Activated CD8-positive, alpha-beta T cell treated with anti-CD3 and anti-CD28 coated beads for 36 hours (primary cell): ENCODE measurements around the gene WNK4. TPM values are rescaled to one million over a fixed set of nuclear protein-coding genes. Genes with fewer than 3 reads are reported as not detected.
A peak's percentile ranks its signal among the peaks of the same experiment; 100 is the strongest.

Source experiments
- ATAC-seq: fragments of 200-7000 bp; cut with Tn5 transposase; one replicate; pipeline ENCODE4 v1.10.0; 2021; ENCODE audit warnings: mild to moderate bottlenecking, moderate library complexity
- CTCF ChIA-PET: fragments of 350-600 bp; sonication (Branson Sonifier 250); formaldehyde crosslinking; loops from one replicate; lab custom pipeline; 2021; ENCODE audit warnings: antibody characterized with exemption; lab: Charles Lee
- POLR2A ChIA-PET: fragments of 350-600 bp; sonication (Branson Sonifier 250); formaldehyde crosslinking; loops from one replicate; lab custom pipeline; 2021; ENCODE audit warnings: antibody characterized with exemption; lab: Charles Lee
- DNase-seq: peaks from one replicate; pipeline ENCODE4 v3.0.0-alpha.2; 2020
- H3K27ac Mint-ChIP-seq: one replicate; pipeline ENCODE4 v1.8.0; 2021; ENCODE audit warnings: mild to moderate bottlenecking, mixed read lengths
- H3K27me3 Mint-ChIP-seq: one replicate; pipeline ENCODE4 v1.8.0; 2021; ENCODE audit warnings: mixed read lengths
- H3K36me3 Mint-ChIP-seq: one replicate; pipeline ENCODE4 v1.8.0; 2021; ENCODE audit warnings: low read depth, mixed read lengths
- H3K4me1 Mint-ChIP-seq: one replicate; pipeline ENCODE4 v1.8.0; 2021; ENCODE audit warnings: low read depth, mixed read lengths
- H3K4me3 Mint-ChIP-seq: one replicate; pipeline ENCODE4 v1.8.0; 2021; ENCODE audit warnings: mild to moderate bottlenecking, moderate library complexity, mixed read lengths
- H3K9me3 Mint-ChIP-seq: one replicate; pipeline ENCODE4 v1.8.0; 2021; ENCODE audit warnings: mixed read lengths
- intact Hi-C: fragments of 100-400 bp; cut with micrococcal nuclease; formaldehyde crosslinking; loops from one replicate; pipeline ENCODE4 v1.10.0; 2022
- microRNA-seq: library from miRNA; unstranded; fragments of <30 nt; microRNA quantifications from one replicate; pipeline ENCODE4 v1.2.0, GENCODE V29; 2022; ENCODE audit warnings: borderline microRNAs expressed, borderline replicate concordance
- total RNA-seq, 2 experiments: library from RNA; stranded (reverse); gene quantifications; one replicate each; pipeline ENCODE4 v1.2.3, GENCODE V29; 2021
- TF ChIP-seq, protein P1 (sequence below): fragments of 200-600 bp; IDR thresholded peaks from one replicate; pipeline ENCODE4 v1.8.0; 2022; ENCODE audit warnings: antibody characterized with exemption, mild to moderate bottlenecking

The WNK4 gene
- total RNA-seq, 2 experiments from 2014 or later = 0.65 to 0.72 TPM

GRCh38 chr17:42844271-42844670 is 63.9 kb downstream of the WNK4 start, which contains the start of gene AOC2:
TSS of gene AOC2 (plus strand) at chr17:42844580. CDS start at chr17:42844627, 47 bp downstream.
- Mint-ChIP-seq H3K27ac (no peak within 1 kb of the TSS), H3K4me3 (no peak within 1 kb of the TSS), H3K27me3 (no peaks in the 10 kb centered on the region), H3K36me3 (peaks cover 32% of the 10 kb centered on the region), H3K9me3 (no peaks in the 10 kb centered on the region), H3K4me1 (peaks cover 17% of the 10 kb centered on the region)
- ChIA-PET CTCF (interaction anchor here (1.0 to 2.8 kb wide), 8 partner anchors 11 to 153 kb away, joined by 3 to 13 read pairs (median 6); partner anchors contain the start of genes BECN1, PSME3 and RPL27), POLR2A (interaction anchor here (0.9 to 2.9 kb wide), 4 partner anchors 11 to 85 kb away, joined by 3 to 27 read pairs (median 4); partner anchors contain the start of gene PSME3)
- TF ChIP-seq, protein P1, sequence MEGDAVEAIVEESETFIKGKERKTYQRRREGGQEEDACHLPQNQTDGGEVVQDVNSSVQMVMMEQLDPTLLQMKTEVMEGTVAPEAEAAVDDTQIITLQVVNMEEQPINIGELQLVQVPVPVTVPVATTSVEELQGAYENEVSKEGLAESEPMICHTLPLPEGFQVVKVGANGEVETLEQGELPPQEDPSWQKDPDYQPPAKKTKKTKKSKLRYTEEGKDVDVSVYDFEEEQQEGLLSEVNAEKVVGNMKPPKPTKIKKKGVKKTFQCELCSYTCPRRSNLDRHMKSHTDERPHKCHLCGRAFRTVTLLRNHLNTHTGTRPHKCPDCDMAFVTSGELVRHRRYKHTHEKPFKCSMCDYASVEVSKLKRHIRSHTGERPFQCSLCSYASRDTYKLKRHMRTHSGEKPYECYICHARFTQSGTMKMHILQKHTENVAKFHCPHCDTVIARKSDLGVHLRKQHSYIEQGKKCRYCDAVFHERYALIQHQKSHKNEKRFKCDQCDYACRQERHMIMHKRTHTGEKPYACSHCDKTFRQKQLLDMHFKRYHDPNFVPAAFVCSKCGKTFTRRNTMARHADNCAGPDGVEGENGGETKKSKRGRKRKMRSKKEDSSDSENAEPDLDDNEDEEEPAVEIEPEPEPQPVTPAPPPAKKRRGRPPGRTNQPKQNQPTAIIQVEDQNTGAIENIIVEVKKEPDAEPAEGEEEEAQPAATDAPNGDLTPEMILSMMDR = no peak
- intact Hi-C loops = loop anchor here (10.0 kb wide), 2 partner anchors 81 to 151 kb away; partner anchors contain the start of gene RPL27
- DNase-seq (no peak), ATAC-seq (no peak)

DNA sequence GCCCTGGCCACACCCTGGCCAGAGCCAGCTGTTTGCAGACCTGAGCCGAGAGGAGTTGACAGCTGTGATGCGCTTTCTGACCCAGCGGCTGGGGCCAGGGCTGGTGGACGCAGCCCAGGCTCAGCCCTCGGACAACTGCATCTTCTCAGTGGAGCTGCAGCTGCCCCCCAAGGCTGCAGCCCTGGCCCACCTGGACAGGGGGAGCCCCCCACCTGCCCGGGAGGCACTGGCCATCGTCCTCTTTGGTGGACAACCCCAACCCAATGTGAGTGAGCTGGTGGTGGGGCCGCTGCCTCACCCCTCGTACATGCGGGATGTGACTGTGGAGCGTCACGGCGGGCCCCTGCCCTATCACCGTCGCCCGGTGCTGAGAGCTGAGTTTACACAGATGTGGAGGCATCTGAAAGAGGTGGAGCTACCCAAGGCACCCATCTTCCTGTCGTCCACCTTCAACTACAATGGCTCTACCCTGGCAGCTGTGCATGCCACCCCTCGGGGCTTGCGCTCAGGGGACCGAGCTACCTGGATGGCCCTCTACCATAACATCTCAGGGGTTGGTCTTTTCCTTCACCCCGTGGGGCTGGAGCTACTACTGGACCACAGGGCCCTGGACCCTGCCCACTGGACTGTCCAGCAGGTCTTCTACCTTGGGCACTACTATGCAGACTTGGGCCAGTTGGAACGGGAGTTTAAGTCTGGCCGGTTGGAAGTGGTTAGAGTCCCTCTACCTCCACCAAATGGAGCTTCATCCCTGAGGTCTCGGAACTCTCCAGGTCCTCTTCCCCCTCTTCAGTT is 64.5 kb downstream of the WNK4 start:
- Mint-ChIP-seq H3K9me3 (no peaks in the 10 kb centered on the region), H3K36me3 (peaks cover 28% of the 10 kb centered on the region), H3K4me3 (no peak overlapping the region), H3K27ac (no peak overlapping the region), H3K4me1 (peaks cover 17% of the 10 kb centered on the region), H3K27me3 (no peaks in the 10 kb centered on the region)
- CTCF ChIA-PET = interaction anchor here (1.0 to 1.7 kb wide), 6 partner anchors 21 to 153 kb away, joined by 3 to 6 read pairs (median 4); partner anchors contain the start of genes BECN1 and RPL27
- no peak for DNase-seq
- no peak for ATAC-seq
- TF ChIP-seq, protein P1 = no peak
- POLR2A ChIA-PET = interaction anchor here (1.2 to 2.9 kb wide), 10 partner anchors 8 to 153 kb away, joined by 3 to 27 read pairs (median 4); partner anchors contain the start of genes PSME3 and RPL27
- intact Hi-C loops = loop anchor here (10.0 kb wide), 2 partner anchors 80 to 150 kb away; partner anchors contain the start of gene RPL27

DNA sequence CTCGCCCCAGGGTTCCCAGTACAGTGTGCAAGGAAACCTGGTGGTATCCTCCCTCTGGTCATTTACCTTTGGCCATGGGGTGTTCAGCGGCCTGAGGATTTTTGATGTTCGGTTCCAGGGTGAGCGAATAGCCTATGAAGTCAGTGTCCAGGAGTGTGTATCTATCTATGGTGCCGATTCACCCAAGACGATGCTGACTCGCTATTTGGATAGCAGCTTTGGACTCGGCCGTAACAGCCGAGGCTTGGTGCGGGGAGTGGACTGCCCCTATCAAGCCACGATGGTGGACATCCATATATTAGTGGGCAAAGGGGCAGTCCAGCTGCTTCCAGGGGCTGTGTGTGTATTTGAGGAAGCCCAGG is 65.1 kb downstream of the WNK4 start:
- ChIA-PET POLR2A (interaction anchor here (0.8 to 2.9 kb wide), 10 partner anchors 9 to 153 kb away, joined by 3 to 27 read pairs (median 4); partner anchors contain the start of genes PSME3 and RPL27), CTCF (interaction anchor here (1.1 to 1.7 kb wide), 4 partner anchors 28 to 152 kb away, joined by 3 to 6 read pairs (median 5); partner anchors contain the start of gene RPL27)
- ATAC-seq (no peak), DNase-seq (no peak)
- H3K36me3 Mint-ChIP-seq = peaks cover 28% of the 10 kb centered on the region
- peak overlapping the region; percentile 85 for H3K27ac Mint-ChIP-seq
- no peaks in the 10 kb centered on the region for H3K9me3 Mint-ChIP-seq
- intact Hi-C loops = loop anchor here (10.0 kb wide), 2 partner anchors 79 to 149 kb away; partner anchors contain the start of gene RPL27
- H3K4me3 Mint-ChIP-seq = no peak overlapping the region
- TF ChIP-seq, protein P1 = no peak
- H3K27me3 Mint-ChIP-seq = no peaks in the 10 kb centered on the region
- peaks cover 19% of the 10 kb centered on the region for H3K4me1 Mint-ChIP-seq

GRCh38 chr17:42845918-42846593 is 65.6 kb downstream of the WNK4 start:
- ChIA-PET POLR2A (interaction anchor here (0.8 to 2.9 kb wide), 9 partner anchors 9 to 152 kb away, joined by 3 to 27 read pairs (median 3); partner anchors contain the start of genes PSME3 and RPL27), CTCF (interaction anchor here (1.1 to 1.7 kb wide), 4 partner anchors 28 to 152 kb away, joined by 3 to 6 read pairs (median 5); partner anchors contain the start of gene RPL27)
- Mint-ChIP-seq H3K4me1 (peaks cover 19% of the 10 kb centered on the region), H3K4me3 (no peak overlapping the region), H3K27me3 (no peaks in the 10 kb centered on the region), H3K27ac (peak overlapping the region; percentile 85), H3K9me3 (no peaks in the 10 kb centered on the region), H3K36me3 (peaks cover 26% of the 10 kb centered on the region)
- TF ChIP-seq, protein P1 = no peak
- DNase-seq (peak; percentile 79), ATAC-seq (peak; percentile 84)
- intact Hi-C loops = loop anchor here (10.0 kb wide), 2 partner anchors 79 to 149 kb away; partner anchors contain the start of gene RPL27

Small RNA genes within 50 kb of the gene (microRNA-seq; reads per million reads assigned to microRNA genes)
- 0.91 reads per million for gene MIR6781

Other genes with a start within 250 kb of the WNK4 start
- 10 to 100 TPM; 10.8 to 11.4 TPM for gene NAGLU, start 244.4 kb upstream of the WNK4 start, total RNA-seq
- under 1 TPM; 0.43 to 0.49 TPM for gene HSD17B1, start 227.7 kb upstream of the WNK4 start, total RNA-seq
- 10 to 100 TPM; 59.5 to 60.9 TPM for gene COASY, start 218.5 kb upstream of the WNK4 start, total RNA-seq
- gene MLX, start 213.5 kb upstream of the WNK4 start, total RNA-seq = 10 to 100 TPM; 42.7 to 45.9 TPM
- 10 to 100 TPM; 18.1 to 21.4 TPM for gene PSMC3IP, start 202.9 kb upstream of the WNK4 start, total RNA-seq
- 10 to 100 TPM; 25.0 to 28.2 TPM for gene RETREG3, start 171.2 kb upstream of the WNK4 start, total RNA-seq
- gene TUBG1, start 170.9 kb upstream of the WNK4 start, total RNA-seq = 10 to 100 TPM; 79.5 to 82.4 TPM
- 1 to 10 TPM; 7.5 TPM for gene TUBG2, start 121.3 kb upstream of the WNK4 start, total RNA-seq
- under 1 TPM; 0.29 to 0.65 TPM for gene PLEKHH3, start 103.6 kb upstream of the WNK4 start, total RNA-seq
- not detected for gene CCR10, start 98.8 kb upstream of the WNK4 start, total RNA-seq
- gene CNTNAP1, start 98.1 kb upstream of the WNK4 start, total RNA-seq = under 1 TPM; 0.13 to 0.25 TPM
- 10 to 100 TPM; 23.1 to 25.5 TPM for gene EZH1, start 35.6 kb upstream of the WNK4 start, total RNA-seq
- gene RAMP2, start 19.4 kb upstream of the WNK4 start, total RNA-seq = not detected
- 10 to 100 TPM; 63.4 to 67.2 TPM for gene VPS25, start 7.2 kb upstream of the WNK4 start, total RNA-seq
- gene COA3, start 18.1 kb downstream of the WNK4 start, total RNA-seq = 10 to 100 TPM; 24.9 to 27.9 TPM
- under 1 TPM in 1 of 2 experiments, not detected in 1; 0.23 TPM for gene CNTD1, start 18.3 kb downstream of the WNK4 start, total RNA-seq
- gene BECN1, start 43.7 kb downstream of the WNK4 start, total RNA-seq = 10 to 100 TPM; 72.0 to 74.1 TPM
- 100 to 1,000 TPM; 124 to 132 TPM for gene PSME3, start 52.8 kb downstream of the WNK4 start, total RNA-seq
- gene AOC2, start 64.0 kb downstream of the WNK4 start, total RNA-seq = 1 to 10 TPM; 3.0 to 3.3 TPM
- 1 to 10 TPM; 2.0 to 2.9 TPM for gene AOC3, start 70.6 kb downstream of the WNK4 start, total RNA-seq
- not detected for gene G6PC1, start 120.2 kb downstream of the WNK4 start, total RNA-seq
- 10 to 100 TPM; 54.3 to 57.5 TPM for gene AARSD1, start 183.8 kb downstream of the WNK4 start, total RNA-seq
- 1 to 10 TPM; 2.2 to 2.8 TPM for gene PTGES3L, start 199.5 kb downstream of the WNK4 start, total RNA-seq
- 10 to 100 TPM; 16.1 to 17.0 TPM for gene RUNDC1, start 200.0 kb downstream of the WNK4 start, total RNA-seq
- 1,000 to 10,000 TPM; 1,640 to 1,647 TPM for gene RPL27, start 217.8 kb downstream of the WNK4 start, total RNA-seq
- 10 to 100 TPM; 33.4 to 35.8 TPM for gene IFI35, start 226.2 kb downstream of the WNK4 start, total RNA-seq
- gene VAT1, start 241.8 kb downstream of the WNK4 start, total RNA-seq = 10 to 100 TPM; 35.9 to 39.4 TPM
- not detected for gene RND2, start 244.6 kb downstream of the WNK4 start, total RNA-seq